Measurements from ENCODE around the gene AP4B1.
A peak's percentile ranks its signal among the peaks of the same experiment; 100 is the strongest.

The AP4B1 gene

GRCh38 chr1:113917400-113918082 lies 12.9 kb upstream of the AP4B1 start:
- peak; percentile 8 for DNase-seq
- no peak for TF ChIP-seq CTCF (IDR thresholded peaks at IDR 0.05; ENCODE audit: low read depth, low read length, missing control alignments)

GRCh38 chr1:113916974-113917373 lies 12.4 kb upstream of the AP4B1 start:
- no peak for DNase-seq
- no peak overlapping the region for H3K4me3 ChIP-seq (ENCODE audit: low read depth, low read length)
- TF ChIP-seq CTCF (IDR thresholded peaks at IDR 0.05; ENCODE audit: low read depth, low read length, missing control alignments): no peak
- no peak overlapping the region for H3K27ac ChIP-seq
- in situ Hi-C loops (cut with HindIII; ENCODE audit: low pct_ligation_motif_present, low sequenced_read_pairs): no loop called here
- H3K27me3 ChIP-seq (replicated peaks): no peaks in the 10 kb centered on the region
- no peaks in the 10 kb centered on the region for H3K36me3 ChIP-seq (replicated peaks)

More at GRCh38 chr1:113917400-113918082, 12.9 kb upstream of the AP4B1 start:
- in situ Hi-C loops (cut with HindIII; ENCODE audit: low pct_ligation_motif_present, low sequenced_read_pairs): no loop called here
- no peak overlapping the region for H3K4me3 ChIP-seq (ENCODE audit: low read depth, low read length)
- H3K27me3 ChIP-seq (replicated peaks): no peaks in the 10 kb centered on the region
- no peaks in the 10 kb centered on the region for H3K36me3 ChIP-seq (replicated peaks)
- no peak overlapping the region for H3K27ac ChIP-seq

- Histone ChIP-seq H3K4me3 (ENCODE audit: low read depth, low read length) (no peak overlapping the region), H3K36me3 (replicated peaks) (no peaks in the 10 kb centered on the region), H3K27me3 (replicated peaks) (no peaks in the 10 kb centered on the region), H3K27ac (no peak overlapping the region)
- DNase-seq: no peak
- no peak for TF ChIP-seq CTCF (IDR thresholded peaks at IDR 0.05; ENCODE audit: low read depth, low read length, missing control alignments)
- in situ Hi-C loops (cut with HindIII; ENCODE audit: low pct_ligation_motif_present, low sequenced_read_pairs): no loop called here
Observed at GRCh38 chr1:113913887-113914664, 9.5 kb upstream of the AP4B1 start.

- no peak for TF ChIP-seq CTCF (IDR thresholded peaks at IDR 0.05; ENCODE audit: low read depth, low read length, missing control alignments)
- no peak for DNase-seq
Observed at GRCh38 chr1:113913312-113913668, 8.7 kb upstream of the AP4B1 start.

GRCh38 chr1:113912594-113913311 lies 8.2 kb upstream of the AP4B1 start:
- TF ChIP-seq CTCF (IDR thresholded peaks at IDR 0.05; ENCODE audit: low read depth, low read length, missing control alignments): no peak
- Histone ChIP-seq H3K27ac (peak overlapping the region; percentile 41), H3K36me3 (replicated peaks) (no peaks in the 10 kb centered on the region), H3K4me3 (ENCODE audit: low read depth, low read length) (no peak overlapping the region), H3K27me3 (replicated peaks) (no peaks in the 10 kb centered on the region)
- in situ Hi-C loops (cut with HindIII; ENCODE audit: low pct_ligation_motif_present, low sequenced_read_pairs): no loop called here
- DNase-seq: peak; percentile 79

More at GRCh38 chr1:113913312-113913668, 8.7 kb upstream of the AP4B1 start:
- Histone ChIP-seq H3K4me3 (ENCODE audit: low read depth, low read length) (no peak overlapping the region), H3K36me3 (replicated peaks) (no peaks in the 10 kb centered on the region), H3K27me3 (replicated peaks) (no peaks in the 10 kb centered on the region), H3K27ac (peak overlapping the region; percentile 25)
- in situ Hi-C loops (cut with HindIII; ENCODE audit: low pct_ligation_motif_present, low sequenced_read_pairs): no loop called here

All from brain microvascular endothelial cell (primary cell).